CD4-positive, CD25-positive, alpha-beta regulatory T cell (primary cell): ENCODE results near the gene PPM1J. TPM values are rescaled to one million over a fixed set of nuclear protein-coding genes. Genes with fewer than 3 reads are reported as not detected.
A peak's percentile ranks its signal among the peaks of the same experiment; 100 is the strongest.
"Not testable (repeated sequence)": the region's sequence is repeated elsewhere in the genome, so short reads cannot be mapped to it uniquely, and the experiment has no call there.

Source experiments
- ATAC-seq, 2 donors: fragments of 150-1000 bp; cut with Tn5 transposase; one replicate each; pipeline ENCODE4 v1.10.0; 2021; ENCODE audit warnings: low read depth in 2 of 2, moderate number of reproducible peaks in 2 of 2, moderate library complexity in 1 of 2
- DNase-seq, 3 donors: peaks; one replicate each; pipeline versions ENCODE4 v3.0.0 to v3.0.0-alpha.2; 2012 to 2022; ENCODE audit warnings: mixed read lengths in 1 of 3
- H3K27ac ChIP-seq: one replicate; pipeline ENCODE4 v1.7.0; 2013; ENCODE audit warnings: mild to moderate bottlenecking, low read length; ENCODE audit not compliant: insufficient read depth, poor library complexity, severe bottlenecking
- H3K27me3 ChIP-seq: one replicate; pipeline ENCODE4 v1.7.0; 2013; ENCODE audit warnings: low read length; ENCODE audit not compliant: control insufficient read depth, insufficient read depth
- H3K36me3 ChIP-seq: one replicate; pipeline ENCODE4 v1.7.0; 2013; ENCODE audit warnings: mild to moderate bottlenecking, low read length, moderate library complexity; ENCODE audit not compliant: control insufficient read depth, insufficient read depth
- H3K4me1 ChIP-seq: 2 replicates; pipeline ENCODE4 v1.7.0; 2013; ENCODE audit warnings: mild to moderate bottlenecking, low read length; ENCODE audit not compliant: insufficient read depth, control insufficient read depth, poor library complexity, severe bottlenecking
- H3K4me3 ChIP-seq: one replicate; pipeline ENCODE4 v1.7.0; 2013; ENCODE audit warnings: low read depth, mild to moderate bottlenecking, low read length, moderate library complexity
- H3K9me3 ChIP-seq, 2 experiments: 1 replicate in 1 of 2; 2 replicates in 1 of 2; pipeline ENCODE4 v1.7.0; 2013; ENCODE audit warnings: low read length in 2 of 2, mild to moderate bottlenecking in 1 of 2, moderate library complexity in 1 of 2; ENCODE audit not compliant: control insufficient read depth in 2 of 2
- H3K27ac Mint-ChIP-seq, 3 donors: one replicate each; pipeline ENCODE4 v1.8.0; 2020 to 2022; ENCODE audit warnings: mild to moderate bottlenecking in 3 of 3, mixed read lengths in 3 of 3, moderate library complexity in 2 of 3
- H3K27me3 Mint-ChIP-seq: one replicate; pipeline ENCODE4 v1.8.0; 2022; ENCODE audit warnings: mild to moderate bottlenecking, mixed read lengths
- H3K36me3 Mint-ChIP-seq: one replicate; pipeline ENCODE4 v1.8.0; 2020; ENCODE audit warnings: mixed read lengths
- H3K4me1 Mint-ChIP-seq, 4 donors: one replicate each; pipeline ENCODE4 v1.8.0; 2020 to 2022; ENCODE audit warnings: mixed read lengths in 4 of 4, mild to moderate bottlenecking in 1 of 4
- H3K4me3 Mint-ChIP-seq, 4 donors: one replicate each; pipeline ENCODE4 v1.8.0; 2020 to 2022; ENCODE audit warnings: mild to moderate bottlenecking in 4 of 4, mixed read lengths in 4 of 4, moderate library complexity in 3 of 4
- H3K9me3 Mint-ChIP-seq, 7 donors: one replicate each; pipeline ENCODE4 v1.8.0; 2020 to 2022; ENCODE audit warnings: mixed read lengths in 7 of 7, mild to moderate bottlenecking in 3 of 7, moderate library complexity in 2 of 7
- polyA plus RNA-seq, 4 donors: library from polyadenylated mRNA; unstranded; fragments of 300-500 nt; fragmentation: Illumina TruSeq; gene quantifications; one replicate each; pipeline ENCODE4 v1.2.3, GENCODE V29; 2021
- total RNA-seq: library from RNA; stranded (reverse); gene quantifications from one replicate; pipeline ENCODE4 v1.2.3, GENCODE V29; 2022

The PPM1J gene
- total and polyA plus RNA-seq, 5 donors from 2014 or later = not detected

- Mint-ChIP-seq H3K4me1 (peaks cover 0 to 10% (median 0%) of the 10 kb centered on the region in 4 donors), H3K36me3 (no peaks in the 10 kb centered on the region), H3K27ac (no peak overlapping the region), H3K27me3 (peaks cover 68% of the 10 kb centered on the region), H3K4me3 (peak overlapping the region in 1 of 4 donors; percentile 52), H3K9me3 (peaks cover 0 to 12% (median 1%) of the 10 kb centered on the region in 7 donors)
- no peak for DNase-seq
- Histone ChIP-seq H3K4me1 (no peaks in the 10 kb centered on the region), H3K27me3 (peaks cover 18% of the 10 kb centered on the region), H3K27ac (no peak overlapping the region), H3K4me3 (no peak overlapping the region), H3K9me3 (no peaks in the 10 kb centered on the region), H3K36me3 (no peaks in the 10 kb centered on the region)
- ATAC-seq = no peak
Measured at GRCh38 chr1:112744009-112744578, 29.0 kb upstream of the PPM1J start.

- no peaks in the 10 kb centered on the region for H3K36me3 ChIP-seq
- peak overlapping the region in 1 of 4 donors; percentile 52 for H3K4me3 Mint-ChIP-seq
- peaks cover 0 to 10% (median 0%) of the 10 kb centered on the region in 4 donors for H3K4me1 Mint-ChIP-seq
Measured at GRCh38 chr1:112743174-112744008, 28.3 kb upstream of the PPM1J start.

GRCh38 chr1:112737573-112737972 is 22.4 kb upstream of the PPM1J start:
- ATAC-seq (no peak), DNase-seq (no peak)
- H3K4me3 ChIP-seq = no peak overlapping the region
- H3K27me3 ChIP-seq = peaks cover 26% of the 10 kb centered on the region
- H3K36me3 ChIP-seq = no peaks in the 10 kb centered on the region
- no peaks in the 10 kb centered on the region for H3K9me3 ChIP-seq
- no peak overlapping the region for H3K27ac ChIP-seq
- Mint-ChIP-seq H3K4me1 (no peaks in the 10 kb centered on the region), H3K27me3 (peaks cover 34% of the 10 kb centered on the region), H3K4me3 (no peak overlapping the region), H3K9me3 (peaks cover 0 to 3% (median 0%) of the 10 kb centered on the region in 7 donors), H3K36me3 (no peaks in the 10 kb centered on the region), H3K27ac (no peak overlapping the region)
- no peaks in the 10 kb centered on the region for H3K4me1 ChIP-seq

More at GRCh38 chr1:112743174-112744008, 28.3 kb upstream of the PPM1J start:
- H3K9me3 ChIP-seq = no peaks in the 10 kb centered on the region
- Mint-ChIP-seq H3K27ac (no peak overlapping the region), H3K9me3 (peaks cover 0 to 12% (median 1%) of the 10 kb centered on the region in 7 donors), H3K27me3 (peaks cover 70% of the 10 kb centered on the region), H3K36me3 (no peaks in the 10 kb centered on the region)
- DNase-seq (no peak), ATAC-seq (no peak)
- H3K4me3 ChIP-seq = no peak overlapping the region
- H3K27me3 ChIP-seq = peaks cover 22% of the 10 kb centered on the region
- H3K4me1 ChIP-seq = no peaks in the 10 kb centered on the region
- H3K27ac ChIP-seq = no peak overlapping the region

DNA sequence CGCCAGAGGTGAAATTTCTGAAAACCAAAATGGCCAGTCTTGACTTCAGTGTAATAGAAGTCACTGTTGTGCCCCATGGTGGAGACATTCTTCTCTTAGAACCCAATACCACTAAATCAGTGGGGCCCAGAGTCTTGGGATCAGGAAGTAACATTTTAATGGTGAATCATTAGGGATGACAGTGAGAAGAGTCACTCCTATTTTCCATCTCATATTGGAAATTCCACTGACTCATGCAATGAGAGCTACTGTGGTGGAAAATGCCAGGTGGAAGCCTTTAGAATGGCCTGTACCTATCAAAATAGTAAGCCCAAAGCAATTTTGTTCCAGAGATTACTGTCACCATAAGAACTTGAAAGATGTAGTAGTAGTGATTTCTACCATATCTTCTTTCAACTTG is 20.6 kb upstream of the PPM1J start:
- H3K27me3 ChIP-seq = peaks cover 21% of the 10 kb centered on the region
- DNase-seq (no peak), ATAC-seq (no peak)
- H3K4me3 Mint-ChIP-seq = no peak overlapping the region
- H3K36me3 Mint-ChIP-seq = no peaks in the 10 kb centered on the region
- H3K9me3 ChIP-seq = no peaks in the 10 kb centered on the region
- no peaks in the 10 kb centered on the region for H3K36me3 ChIP-seq
- H3K4me1 Mint-ChIP-seq = no peaks in the 10 kb centered on the region
- H3K9me3 Mint-ChIP-seq = peaks cover 0 to 3% (median 0%) of the 10 kb centered on the region in 7 donors
- H3K27ac Mint-ChIP-seq = no peak overlapping the region
- H3K4me3 ChIP-seq = no peak overlapping the region
- H3K27me3 Mint-ChIP-seq = peaks cover 28% of the 10 kb centered on the region
- H3K4me1 ChIP-seq = no peaks in the 10 kb centered on the region
- no peak overlapping the region for H3K27ac ChIP-seq

GRCh38 chr1:112731451-112731850 is 16.3 kb upstream of the PPM1J start:
- no peaks in the 10 kb centered on the region for H3K9me3 Mint-ChIP-seq
- H3K4me3 Mint-ChIP-seq = no peak overlapping the region
- DNase-seq (no peak), ATAC-seq (no peak)
- no peaks in the 10 kb centered on the region for H3K9me3 ChIP-seq
- no peaks in the 10 kb centered on the region for H3K36me3 Mint-ChIP-seq
- no peaks in the 10 kb centered on the region for H3K4me1 Mint-ChIP-seq
- H3K4me1 ChIP-seq = no peaks in the 10 kb centered on the region
- H3K27me3 ChIP-seq = no peaks in the 10 kb centered on the region
- no peak overlapping the region for H3K27ac Mint-ChIP-seq
- H3K36me3 ChIP-seq = no peaks in the 10 kb centered on the region
- H3K27me3 Mint-ChIP-seq = peaks cover 14% of the 10 kb centered on the region
- no peak overlapping the region for H3K4me3 ChIP-seq
- no peak overlapping the region for H3K27ac ChIP-seq

DNA sequence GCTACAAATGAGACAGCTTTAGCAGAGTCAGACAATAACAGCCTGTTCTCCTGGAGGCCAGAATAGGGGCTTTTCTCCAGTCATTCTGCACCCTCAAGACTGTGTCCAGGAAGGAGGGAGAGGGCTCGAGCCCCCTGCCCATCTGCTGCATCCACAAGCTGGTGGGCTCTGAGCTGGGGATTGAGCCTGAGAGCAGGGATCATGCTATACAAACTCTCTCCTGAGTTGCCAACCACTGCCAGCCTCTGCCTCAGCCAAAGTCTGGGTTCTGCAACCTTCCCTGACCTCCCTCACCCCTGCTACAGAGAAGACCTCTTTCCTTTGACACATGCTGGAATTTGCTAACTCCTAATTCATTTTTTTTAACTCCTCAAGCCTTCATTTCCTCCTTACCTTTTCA is 14.8 kb upstream of the PPM1J start:
- H3K36me3 Mint-ChIP-seq = no peaks in the 10 kb centered on the region
- H3K9me3 Mint-ChIP-seq = no peaks in the 10 kb centered on the region
- H3K27ac Mint-ChIP-seq = no peak overlapping the region
- Histone ChIP-seq H3K4me3 (no peak overlapping the region), H3K4me1 (no peaks in the 10 kb centered on the region), H3K27ac (no peak overlapping the region), H3K27me3 (no peaks in the 10 kb centered on the region), H3K9me3 (no peaks in the 10 kb centered on the region), H3K36me3 (no peaks in the 10 kb centered on the region)
- ATAC-seq = no peak
- no peak overlapping the region for H3K4me3 Mint-ChIP-seq
- H3K4me1 Mint-ChIP-seq = no peaks in the 10 kb centered on the region
- DNase-seq = no peak
- H3K27me3 Mint-ChIP-seq = peaks cover 14% of the 10 kb centered on the region

DNA sequence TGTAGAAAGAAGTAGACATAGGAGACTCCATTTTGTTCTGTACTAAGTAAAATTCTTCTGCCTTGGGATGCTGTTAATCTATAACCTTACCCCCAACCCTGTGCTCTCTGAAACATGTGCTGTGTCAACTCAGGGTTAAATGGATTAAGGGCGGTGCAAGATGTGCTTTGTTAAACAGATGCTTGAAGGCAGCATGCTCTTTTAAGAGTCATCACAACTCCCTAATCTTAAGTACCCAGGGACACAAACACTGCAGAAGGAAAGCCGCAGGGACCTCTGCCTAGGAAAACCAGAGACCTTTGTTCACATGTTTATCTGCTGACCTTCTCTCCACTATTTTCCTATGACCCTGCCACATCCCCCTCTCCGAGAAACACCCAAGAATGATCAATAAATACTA is 13.9 kb upstream of the PPM1J start:
- H3K27ac ChIP-seq, H3K27me3 ChIP-seq, H3K27ac Mint-ChIP-seq, H3K36me3 Mint-ChIP-seq, H3K36me3 ChIP-seq, DNase-seq, H3K4me3 Mint-ChIP-seq, H3K9me3 Mint-ChIP-seq, H3K4me1 Mint-ChIP-seq, ATAC-seq, H3K4me1 ChIP-seq, H3K4me3 ChIP-seq, H3K9me3 ChIP-seq: not testable (repeated sequence)
- peaks cover 14% of the 10 kb centered on the region for H3K27me3 Mint-ChIP-seq
